Astrocyte (in vitro differentiated cells and primary cell): ENCODE results near the gene RPS3. TPM values are rescaled to one million over a fixed set of nuclear protein-coding genes. Genes with fewer than 3 reads are reported as not detected.
A peak's percentile ranks its signal among the peaks of the same experiment; 100 is the strongest.

Experiments used
- DNase-seq: peaks from one replicate; pipeline ENCODE4 v3.0.0-alpha.2; 2010; ENCODE audit warnings: low read depth
- FAIRE-seq: peaks from 2 replicates; lab custom pipeline; 2011; peaks lifted over from hg19 to GRCh38; lab: Jason Lieb, UNC
- H2AFZ ChIP-seq: 2 replicates; pipeline ENCODE4 v1.6.0; 2012; ENCODE audit warnings: low read depth, low read length, inconsistent platforms
- H3K27ac ChIP-seq: 2 replicates; pipeline ENCODE4 v1.5.1; 2011; ENCODE audit warnings: low read depth, low read length, inconsistent platforms
- H3K27me3 ChIP-seq: 2 replicates; pipeline ENCODE4 v1.6.0; 2011; ENCODE audit warnings: low read length, inconsistent platforms; ENCODE audit not compliant: insufficient read depth
- H3K36me3 ChIP-seq: 2 replicates; pipeline ENCODE4 v1.5.1; 2011; ENCODE audit warnings: low read length, inconsistent platforms; ENCODE audit not compliant: insufficient read depth
- H3K4me1 ChIP-seq: 2 replicates; pipeline ENCODE4 v1.5.1; 2011; ENCODE audit warnings: low read length, inconsistent platforms; ENCODE audit not compliant: insufficient read depth
- H3K4me2 ChIP-seq: 2 replicates; pipeline ENCODE4 v1.6.0; 2012; ENCODE audit warnings: low read length, inconsistent platforms
- H3K4me3 ChIP-seq: 2 replicates; pipeline ENCODE4 v1.5.1; 2011; ENCODE audit warnings: low read depth, mild to moderate bottlenecking, low read length, inconsistent platforms; ENCODE audit not compliant: insufficient read depth
- H3K79me2 ChIP-seq: 2 replicates; pipeline ENCODE4 v1.6.0; 2012; ENCODE audit warnings: mild to moderate bottlenecking, low read length, inconsistent platforms; ENCODE audit not compliant: insufficient read depth
- H3K9ac ChIP-seq: 2 replicates; pipeline ENCODE4 v1.6.0; 2012; ENCODE audit warnings: mild to moderate bottlenecking, low read length, inconsistent platforms
- H3K9me3 ChIP-seq: 2 replicates; pipeline ENCODE4 v1.5.1; 2012; ENCODE audit warnings: low read depth, mild to moderate bottlenecking, low read length, inconsistent platforms; ENCODE audit not compliant: insufficient read depth
- H4K20me1 ChIP-seq: 2 replicates; pipeline ENCODE4 v1.6.0; 2012; ENCODE audit warnings: low read length, inconsistent platforms; ENCODE audit not compliant: insufficient read depth
- H3K27ac Mint-ChIP-seq: one replicate; pipeline ENCODE4 v1.8.0; 2021; ENCODE audit warnings: mild to moderate bottlenecking, mixed read lengths; ENCODE audit not compliant: unreplicated experiment
- H3K27me3 Mint-ChIP-seq: one replicate; pipeline ENCODE4 v1.8.0; 2021; ENCODE audit warnings: low read depth, mixed read lengths; ENCODE audit not compliant: unreplicated experiment
- H3K36me3 Mint-ChIP-seq: one replicate; pipeline ENCODE4 v1.8.0; 2021; ENCODE audit warnings: low read depth, mixed read lengths; ENCODE audit not compliant: unreplicated experiment
- H3K4me1 Mint-ChIP-seq: one replicate; pipeline ENCODE4 v1.8.0; 2021; ENCODE audit warnings: low read depth, mixed read lengths; ENCODE audit not compliant: unreplicated experiment
- H3K4me3 Mint-ChIP-seq: one replicate; pipeline ENCODE4 v1.8.0; 2021; ENCODE audit warnings: mild to moderate bottlenecking, moderate library complexity, mixed read lengths; ENCODE audit not compliant: unreplicated experiment
- H3K9me3 Mint-ChIP-seq: one replicate; pipeline ENCODE4 v1.8.0; 2021; ENCODE audit warnings: mild to moderate bottlenecking, mixed read lengths; ENCODE audit not compliant: unreplicated experiment
- CTCF ChIP-seq: IDR thresholded peaks from 2 replicates; pipeline ENCODE4 v1.5.1; 2011; ENCODE audit warnings: low read depth, mild to moderate bottlenecking, inconsistent platforms, low read length, moderate library complexity; ENCODE audit not compliant: insufficient read depth
- EZH2 ChIP-seq: IDR thresholded peaks from 2 replicates; pipeline ENCODE4 v1.6.1; 2012; ENCODE audit warnings: mild to moderate bottlenecking, low read length, inconsistent platforms; ENCODE audit not compliant: insufficient read depth
- total RNA-seq: library from RNA; stranded (reverse); gene quantifications from 2 replicates; pipeline ENCODE4 v1.2.1, GENCODE V29; 2021

The RPS3 gene
- total RNA-seq, 1 donor from 2014 or later = 1,898 TPM

GRCh38 chr11:75394085-75394840 lies 5.1 kb upstream of the RPS3 start:
- no peaks in the 10 kb centered on the region for H3K36me3 ChIP-seq
- no peak overlapping the region for H3K4me3 ChIP-seq
- H3K9ac ChIP-seq = no peak overlapping the region
- no peak for FAIRE-seq
- peaks cover 2% of the 10 kb centered on the region for H3K36me3 Mint-ChIP-seq
- no peaks in the 10 kb centered on the region for H3K4me1 ChIP-seq
- peaks cover 5% of the 10 kb centered on the region for H3K27me3 ChIP-seq
- H3K9me3 Mint-ChIP-seq = no peaks in the 10 kb centered on the region
- no peak overlapping the region for H3K4me3 Mint-ChIP-seq
- no peak for DNase-seq
- H3K4me2 ChIP-seq = no peak overlapping the region
- no peaks in the 10 kb centered on the region for H3K27me3 Mint-ChIP-seq
- TF ChIP-seq CTCF (no peak), EZH2 (no peak)
- H3K79me2 ChIP-seq = peaks cover under 1% of the 10 kb centered on the region
- H3K9me3 ChIP-seq = no peaks in the 10 kb centered on the region
- H3K27ac ChIP-seq = no peak overlapping the region
- no peak overlapping the region for H2AFZ ChIP-seq
- no peaks in the 10 kb centered on the region for H4K20me1 ChIP-seq
- H3K4me1 Mint-ChIP-seq = no peaks in the 10 kb centered on the region
- H3K27ac Mint-ChIP-seq = no peak overlapping the region

GRCh38 chr11:75398906-75399305 lies 412 bp upstream of the RPS3 start:
- Mint-ChIP-seq H3K4me1 (peaks cover 24% of the 10 kb centered on the region), H3K36me3 (peaks cover 27% of the 10 kb centered on the region), H3K4me3 (peak overlapping the region; percentile 98), H3K27ac (no peak overlapping the region), H3K9me3 (no peaks in the 10 kb centered on the region), H3K27me3 (no peaks in the 10 kb centered on the region)
- Histone ChIP-seq H3K9me3 (no peaks in the 10 kb centered on the region), H4K20me1 (peaks cover 42% of the 10 kb centered on the region), H3K27ac (no peak overlapping the region), H3K36me3 (peaks cover 30% of the 10 kb centered on the region), H3K4me3 (no peak overlapping the region), H3K79me2 (peaks cover 46% of the 10 kb centered on the region), H3K4me1 (peaks cover 26% of the 10 kb centered on the region), H2AFZ (peak overlapping the region; percentile 57), H3K27me3 (no peaks in the 10 kb centered on the region), H3K4me2 (no peak overlapping the region), H3K9ac (no peak overlapping the region)
- TF ChIP-seq CTCF (no peak), EZH2 (no peak)
- FAIRE-seq (no peak), DNase-seq (no peak)
